H1 (cell line): Measurements from ENCODE around the gene HSPA1B. TPM values are rescaled to one million over a fixed set of nuclear protein-coding genes. Genes with fewer than 3 reads are reported as not detected.

Experiments
- BCL11A ChIP-seq, 2 experiments: IDR thresholded peaks; one replicate each; pipeline ENCODE4 v1.6.1; 2011; ENCODE audit warnings: low read depth in 2 of 2, low read length in 2 of 2, mild to moderate bottlenecking in 2 of 2
- CBX5 ChIP-seq: fragments of 300-800, 300-1000 bp; sonication (generic); IDR thresholded peaks from 2 replicates; pipeline ENCODE4 v1.7.1; 2016; ENCODE audit warnings: antibody characterized with exemption, low read length, low read depth
- CEBPB ChIP-seq: IDR thresholded peaks from 2 replicates; pipeline ENCODE4 v1.6.1; 2012; ENCODE audit warnings: low read depth, low read length
- CREB1 ChIP-seq: IDR thresholded peaks from 2 replicates; pipeline ENCODE4 v1.6.1; 2012; ENCODE audit warnings: inconsistent platforms
- CTBP2 ChIP-seq: IDR thresholded peaks from 2 replicates; pipeline ENCODE4 v1.7.0; 2011; ENCODE audit warnings: borderline replicate concordance, mild to moderate bottlenecking, moderate library complexity, mixed read lengths, low read length; ENCODE audit not compliant: insufficient read depth, insufficient read length
- EGR1 ChIP-seq: IDR thresholded peaks from 2 replicates; pipeline ENCODE4 v1.6.1; 2011; ENCODE audit warnings: low read depth, low read length, borderline replicate concordance
- EP300 ChIP-seq, 2 experiments: IDR thresholded peaks; 1 replicate in 1 of 2; 2 replicates in 1 of 2; pipeline ENCODE4 v1.6.1; 2011 to 2012; ENCODE audit warnings: low read depth in 2 of 2, low read length in 2 of 2, mild to moderate bottlenecking in 2 of 2, borderline replicate concordance in 1 of 2, inconsistent platforms in 1 of 2, moderate library complexity in 1 of 2
- EZH2 ChIP-seq: fragments of 200-600 bp; sonication (generic); IDR thresholded peaks from 2 replicates; pipeline ENCODE4 v1.7.1; 2012; ENCODE audit warnings: low read depth, mild to moderate bottlenecking, moderate library complexity, low read length, inconsistent platforms; ENCODE audit not compliant: severe bottlenecking
- GABPA ChIP-seq: IDR thresholded peaks from 2 replicates; pipeline ENCODE4 v1.6.1; 2011; ENCODE audit warnings: mild to moderate bottlenecking, low read length, moderate library complexity, borderline replicate concordance; ENCODE audit not compliant: insufficient read depth
- JUN ChIP-seq: IDR thresholded peaks from 2 replicates; pipeline ENCODE4 v1.6.1; 2011; ENCODE audit warnings: low read depth, mild to moderate bottlenecking, improper control_type of control experiment, low read length
- KDM5A ChIP-seq: fragments of 200-600 bp; IDR thresholded peaks from 2 replicates; pipeline ENCODE4 v1.7.1; 2012; ENCODE audit warnings: mild to moderate bottlenecking, low read length, inconsistent platforms, mixed read lengths
- MAX ChIP-seq: IDR thresholded peaks from 2 replicates; pipeline ENCODE4 v1.6.1; 2012; ENCODE audit warnings: inconsistent platforms
- NRF1 ChIP-seq: IDR thresholded peaks from 2 replicates; pipeline ENCODE4 v1.6.1; 2011; ENCODE audit warnings: mild to moderate bottlenecking, low read depth, low read length, improper control_type of control experiment
- RXRA ChIP-seq: IDR thresholded peaks from 2 replicates; pipeline ENCODE4 v1.6.1; 2011; ENCODE audit warnings: low read depth, mild to moderate bottlenecking, low read length, moderate library complexity; ENCODE audit not compliant: insufficient read depth
- SP2 ChIP-seq: IDR thresholded peaks from 2 replicates; pipeline ENCODE4 v1.6.1; 2012; ENCODE audit warnings: mild to moderate bottlenecking, low read length, inconsistent platforms
- SUZ12 ChIP-seq: fragments of 200-600 bp; sonication (generic); IDR thresholded peaks from 2 replicates; pipeline ENCODE4 v1.6.1; 2012; ENCODE audit warnings: mild to moderate bottlenecking, inconsistent platforms, low read length, moderate library complexity, mixed read lengths
- TBP ChIP-seq: IDR thresholded peaks from 2 replicates; pipeline ENCODE4 v1.6.1; 2011; ENCODE audit warnings: low read depth, low read length, improper control_type of control experiment
- polyA plus RNA-seq, 7 experiments: library from polyadenylated mRNA; depleted of rRNA in 3 of 7; stranded (reverse) in 5 of 7; unstranded in 2 of 7; fragments of >200 nt in 5 of 7; fragments of 200-250 nt in 2 of 7; gene quantifications; 1 replicate in 5 of 7; 2 replicates in 1 of 7; 4 replicates in 1 of 7; pipeline versions ENCODE4 v1.2.1 to v1.2.3, GENCODE V29; 2011 to 2013; ENCODE audit warnings: missing spikeins in 2 of 7, mixed read lengths in 2 of 7
- total RNA-seq: library from RNA; stranded (reverse); fragmentation: NEBNext Ultra II Directional; extraction: Animal tissue kit (Norgen Biotek cat#: 25700); gene quantifications from 2 replicates; pipeline ENCODE4 v1.2.1, GENCODE V29; 2021
- TF ChIP-seq, protein P1 (sequence below), 3 experiments: IDR thresholded peaks; 1 replicate in 2 of 3; 2 replicates in 1 of 3; pipeline versions ENCODE4 v1.5.1 to v1.6.1; 2011; ENCODE audit warnings: low read length in 3 of 3, mild to moderate bottlenecking in 3 of 3, inconsistent platforms in 2 of 3, low read depth in 1 of 3, moderate library complexity in 1 of 3; ENCODE audit not compliant: insufficient read depth in 1 of 3; ENCODE audit errors: control extremely low read depth in 1 of 3
- TF ChIP-seq, protein P2 (sequence below): IDR thresholded peaks from 2 replicates; pipeline ENCODE4 v1.6.1; 2011; ENCODE audit warnings: low read depth, mild to moderate bottlenecking, low read length; ENCODE audit not compliant: insufficient read depth

HSPA1B gene
- total and polyA plus RNA-seq, 2 of the 8 experiments (the other 6 are each of a cell fraction or from before 2014, with no cell fraction given), result 36.6 to 76.6 TPM

- TF ChIP-seq TBP, result peak; percentile 96
- TF ChIP-seq GABPA, result no peak
- TF ChIP-seq KDM5A, result no peak
- TF ChIP-seq EP300 (IDR thresholded peaks at IDR 0.05; ENCODE audit: borderline replicate concordance in 1 of 2, low read depth in 2 of 2, low read length in 2 of 2), result no peak
- TF ChIP-seq NRF1, result peak; percentile 19; the same call in 1 of the 2 replicates
- no peak for TF ChIP-seq RXRA
- no peak for TF ChIP-seq CBX5
- TF ChIP-seq, protein P1, sequence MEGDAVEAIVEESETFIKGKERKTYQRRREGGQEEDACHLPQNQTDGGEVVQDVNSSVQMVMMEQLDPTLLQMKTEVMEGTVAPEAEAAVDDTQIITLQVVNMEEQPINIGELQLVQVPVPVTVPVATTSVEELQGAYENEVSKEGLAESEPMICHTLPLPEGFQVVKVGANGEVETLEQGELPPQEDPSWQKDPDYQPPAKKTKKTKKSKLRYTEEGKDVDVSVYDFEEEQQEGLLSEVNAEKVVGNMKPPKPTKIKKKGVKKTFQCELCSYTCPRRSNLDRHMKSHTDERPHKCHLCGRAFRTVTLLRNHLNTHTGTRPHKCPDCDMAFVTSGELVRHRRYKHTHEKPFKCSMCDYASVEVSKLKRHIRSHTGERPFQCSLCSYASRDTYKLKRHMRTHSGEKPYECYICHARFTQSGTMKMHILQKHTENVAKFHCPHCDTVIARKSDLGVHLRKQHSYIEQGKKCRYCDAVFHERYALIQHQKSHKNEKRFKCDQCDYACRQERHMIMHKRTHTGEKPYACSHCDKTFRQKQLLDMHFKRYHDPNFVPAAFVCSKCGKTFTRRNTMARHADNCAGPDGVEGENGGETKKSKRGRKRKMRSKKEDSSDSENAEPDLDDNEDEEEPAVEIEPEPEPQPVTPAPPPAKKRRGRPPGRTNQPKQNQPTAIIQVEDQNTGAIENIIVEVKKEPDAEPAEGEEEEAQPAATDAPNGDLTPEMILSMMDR (IDR thresholded peaks at IDR 0.05; ENCODE audit: control extremely low read depth in 1 of 3, insufficient read depth in 1 of 3, low read depth in 1 of 3, low read length in 3 of 3), result no peak
- no peak for TF ChIP-seq MAX
- no peak for TF ChIP-seq CTBP2
- TF ChIP-seq EZH2, result no peak
- no peak for TF ChIP-seq SP2
- TF ChIP-seq, protein P2, sequence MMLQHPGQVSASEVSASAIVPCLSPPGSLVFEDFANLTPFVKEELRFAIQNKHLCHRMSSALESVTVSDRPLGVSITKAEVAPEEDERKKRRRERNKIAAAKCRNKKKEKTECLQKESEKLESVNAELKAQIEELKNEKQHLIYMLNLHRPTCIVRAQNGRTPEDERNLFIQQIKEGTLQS, result no peak
- TF ChIP-seq CREB1, result no peak; the same call in 1 of the 2 replicates
- no peak for TF ChIP-seq EGR1
- no peak for TF ChIP-seq JUN
- TF ChIP-seq BCL11A (IDR thresholded peaks at IDR 0.05; ENCODE audit: low read depth in 2 of 2, low read length in 2 of 2), result no peak
- no peak for TF ChIP-seq SUZ12
- TF ChIP-seq CEBPB, result no peak
- TF ChIP-seq, all 59 proteins: peak for 10
Measured at GRCh38 chr6:31815025-31815838, 12.3 kb upstream of the HSPA1B start, which contains the start of the genes HSPA1A and HSPA1L (continued).
